ENCODE results near the gene FAM118B.

The FAM118B gene

GRCh38 chr11:126186708-126187529 is 24.7 kb upstream of the FAM118B start:
- DNase-seq (ENCODE audit: low read depth), result no peak

GRCh38 chr11:126188332-126189108 is 23.1 kb upstream of the FAM118B start:
- DNase-seq (ENCODE audit: low read depth), result no peak

- no peak for DNase-seq (ENCODE audit: low read depth)
These were observed 22.3 kb upstream of the FAM118B start for GRCh38 chr11:126189109-126189929.

- no peak for DNase-seq (ENCODE audit: low read depth)
These were observed 20.8 kb upstream of the FAM118B start for GRCh38 chr11:126190792-126191191.

GRCh38 chr11:126191379-126192073 is 20.1 kb upstream of the FAM118B start:
- DNase-seq (ENCODE audit: low read depth), result no peak

- DNase-seq (ENCODE audit: low read depth), result no peak
These were observed 19.2 kb upstream of the FAM118B start for GRCh38 chr11:126192361-126192760.

GRCh38 chr11:126193038-126193478 is 18.5 kb upstream of the FAM118B start:
- no peak for DNase-seq (ENCODE audit: low read depth)

GRCh38 chr11:126194121-126194543 is 17.4 kb upstream of the FAM118B start:
- DNase-seq (ENCODE audit: low read depth), result no peak

GRCh38 chr11:126195119-126195518 is 16.5 kb upstream of the FAM118B start:
- DNase-seq (ENCODE audit: low read depth), result no peak

- DNase-seq (ENCODE audit: low read depth), result peak; percentile 39
These were observed 14.2 kb upstream of the FAM118B start for GRCh38 chr11:126197277-126197939.

- no peak for DNase-seq (ENCODE audit: low read depth)
These were observed 12.9 kb upstream of the FAM118B start for GRCh38 chr11:126198648-126199047.

- no peak for DNase-seq (ENCODE audit: low read depth)
These were observed 8.8 kb upstream of the FAM118B start for GRCh38 chr11:126202646-126203359.

- no peak for DNase-seq (ENCODE audit: low read depth)
These were observed 6.2 kb upstream of the FAM118B start for GRCh38 chr11:126205359-126205758.

- DNase-seq (ENCODE audit: low read depth), result no peak
These were observed 3.7 kb upstream of the FAM118B start for GRCh38 chr11:126207896-126208295.

- no peak for DNase-seq (ENCODE audit: low read depth)
These were observed 729 bp upstream of the FAM118B start for GRCh38 chr11:126210871-126211235.

GRCh38 chr11:126212089-126212660 is 593 bp downstream of the FAM118B start:
- DNase-seq (ENCODE audit: low read depth), result no peak

- DNase-seq (ENCODE audit: low read depth), result no peak
These were observed 2.9 kb downstream of the FAM118B start for GRCh38 chr11:126214441-126214840.

GRCh38 chr11:126214841-126215240 is 3.3 kb downstream of the FAM118B start:
- DNase-seq (ENCODE audit: low read depth), result no peak

- no peak for DNase-seq (ENCODE audit: low read depth)
These were observed 5.1 kb downstream of the FAM118B start for GRCh38 chr11:126216526-126217305.

Measured in HS-5 (cell line).